Sigmoid colon (tissue), 7 donors: ENCODE measurements around the gene POGLUT2. TPM values are rescaled to one million over a fixed set of nuclear protein-coding genes. Genes with fewer than 3 reads are reported as not detected.

Experiments
- DNase-seq: peaks from one replicate; pipeline ENCODE4 v3.0.0-alpha.2; 2019
- H3K27ac ChIP-seq, 4 donors: fragments of 200-600 bp; sonication (generic); one replicate each; pipeline ENCODE4 v1.5.1; 2016 to 2019; ENCODE audit warnings: mild to moderate bottlenecking in 1 of 4
- H3K27me3 ChIP-seq, 3 donors: fragments of 200-600 bp; sonication (generic); one replicate each; pipeline ENCODE4 v1.5.1; 2019; ENCODE audit warnings: mild to moderate bottlenecking in 1 of 3
- H3K36me3 ChIP-seq, 4 donors: fragments of 200-600 bp; sonication (generic); one replicate each; pipeline ENCODE4 v1.5.1; 2016 to 2019
- H3K4me1 ChIP-seq, 4 donors: fragments of 200-600 bp; sonication (generic); one replicate each; pipeline ENCODE4 v1.5.1; 2017 to 2019
- H3K4me3 ChIP-seq, 4 donors: fragments of 200-600 bp; sonication (generic); one replicate each; pipeline ENCODE4 v1.5.1; 2017 to 2019; ENCODE audit warnings: mild to moderate bottlenecking in 2 of 4, moderate library complexity in 1 of 4
- H3K9me3 ChIP-seq, 4 donors: fragments of 200-600 bp in 3 of 4; sonication (generic) in 3 of 4; one replicate each; pipeline versions ENCODE4 v1.5.1 to v1.6.1; 2013 to 2019
- CTCF ChIP-seq, 4 experiments: fragments of 450-650 bp in 3 of 4; fragments of 200-600 bp in 1 of 4; IDR thresholded peaks; one replicate each; pipeline ENCODE4 v1.5.1; 2016 to 2019; ENCODE audit warnings: antibody characterized with exemption in 4 of 4, mild to moderate bottlenecking in 3 of 4, moderate library complexity in 2 of 4
- EP300 ChIP-seq, 4 donors: sonication (generic); formaldehyde crosslinking; IDR thresholded peaks; one replicate each; pipeline ENCODE4 v1.6.1; 2017; ENCODE audit warnings: antibody characterized with exemption in 4 of 4
- POLR2A ChIP-seq, 2 donors: fragments of 450-650 bp; IDR thresholded peaks; one replicate each; pipeline ENCODE4 v1.6.1; 2016; ENCODE audit warnings: antibody characterized with exemption in 2 of 2, mild to moderate bottlenecking in 2 of 2, moderate library complexity in 2 of 2
- POLR2AphosphoS5 ChIP-seq, 4 donors: sonication (generic); formaldehyde crosslinking; IDR thresholded peaks; one replicate each; pipeline ENCODE4 v1.6.1; 2017; ENCODE audit warnings: antibody characterized with exemption in 4 of 4
- whole genome bisulfite sequencing, 2 donors: extraction: QIAGEN DNeasy Blood & Tissue Kit; methylation state at CpG; one replicate each; pipeline ENCODE4 v1.1.7; 2013; 5-methylcytosine and 5-hydroxymethylcytosine counted together
- intact Hi-C: fragments of 100-400 bp; cut with DNase I; formaldehyde crosslinking; loops from one replicate; pipeline ENCODE4 v1.15.1; 2023
- polyA plus RNA-seq, 3 donors: library from polyadenylated mRNA; stranded (reverse); fragments of 200-250 nt; gene quantifications; one replicate each; pipeline ENCODE4 v1.2.3, GENCODE V29; 2013
- total RNA-seq, 4 donors: library from RNA; depleted of rRNA; stranded (reverse); fragments of >200 nt; gene quantifications; one replicate each; pipeline ENCODE4 v1.1.0, GENCODE V29; 2016
- donor health status: healthy with polysubstance abuse.
- donor health status: Bipolar disorder and iron deficiency.
- donor health status: healthy.

Gene POGLUT2
- total and polyA plus RNA-seq, 7 donors = 0.60 to 8.4 (median 3.1) TPM

DNA sequence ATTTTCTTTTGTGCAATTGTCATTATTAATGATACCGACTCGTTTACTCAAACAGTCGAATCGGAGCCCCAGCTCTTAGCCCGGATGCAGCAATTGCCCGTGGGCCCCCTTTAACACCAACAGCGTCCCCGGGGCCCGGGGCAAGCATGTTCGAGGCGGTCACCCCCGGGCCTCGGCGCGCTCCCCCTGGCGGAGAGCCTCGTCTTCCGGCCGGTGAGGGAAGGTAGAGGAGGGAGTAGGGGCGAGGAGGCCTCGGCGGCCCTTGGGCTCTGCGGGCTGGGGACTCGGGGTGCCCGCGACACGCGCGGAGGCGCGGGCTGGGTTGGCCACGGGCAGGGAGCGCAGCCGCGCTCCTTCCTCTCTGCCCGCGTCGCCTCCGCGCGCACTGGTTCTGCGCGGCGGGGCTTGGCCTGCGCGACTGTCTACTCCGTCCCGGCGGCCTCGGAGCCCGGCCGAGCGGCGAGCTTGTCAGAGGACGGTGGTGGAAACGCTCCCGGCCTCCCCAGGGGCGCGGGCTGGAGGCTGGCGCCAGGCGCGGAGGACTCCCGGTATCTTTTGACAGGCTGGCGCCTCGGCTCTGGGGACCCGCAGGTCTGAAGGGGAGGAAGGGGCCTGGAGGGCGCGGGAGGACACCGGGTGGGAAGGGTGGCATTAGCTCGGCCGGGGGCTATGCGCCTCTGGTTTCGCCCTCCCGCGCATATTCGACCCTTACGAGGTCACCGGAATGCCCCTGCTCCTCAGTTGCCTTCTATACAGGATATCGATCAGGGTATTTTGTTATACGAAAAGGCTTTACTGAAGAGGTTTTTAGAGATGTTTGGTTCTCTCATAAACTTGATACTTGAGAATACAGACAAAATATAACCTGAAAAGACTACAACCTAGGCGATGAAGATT is 1.6 kb upstream of the POGLUT2 start:
- TF ChIP-seq CTCF (IDR thresholded peaks at IDR 0.05) (peak; percentile 49 to 68 (median 58)), POLR2AphosphoS5 (IDR thresholded peaks at IDR 0.05) (peak in 2 of 4 donors; percentile 40 to 42), EP300 (IDR thresholded peaks at IDR 0.05) (no peak), POLR2A (IDR thresholded peaks at IDR 0.05) (no peak)
- peak overlapping the region; percentile 84 to 90 (median 84) for H3K27ac ChIP-seq
- peaks cover 0 to 33% (median 23%) of the 10 kb centered on the region in 4 donors for H3K4me1 ChIP-seq
- H3K9me3 ChIP-seq = no peaks in the 10 kb centered on the region
- no peaks in the 10 kb centered on the region for H3K27me3 ChIP-seq
- H3K36me3 ChIP-seq = no peaks in the 10 kb centered on the region
- WGBS, 2 donors = 1% methylated on average over 81 of the region's 81 CpGs
- intact Hi-C loops = loop anchor here (10.0 kb wide), 1 partner anchor 146 kb away; no protein-coding TSS in a partner anchor
- peak; percentile 89 for DNase-seq
- peak overlapping the region; percentile 75 to 91 (median 86) for H3K4me3 ChIP-seq

DNA sequence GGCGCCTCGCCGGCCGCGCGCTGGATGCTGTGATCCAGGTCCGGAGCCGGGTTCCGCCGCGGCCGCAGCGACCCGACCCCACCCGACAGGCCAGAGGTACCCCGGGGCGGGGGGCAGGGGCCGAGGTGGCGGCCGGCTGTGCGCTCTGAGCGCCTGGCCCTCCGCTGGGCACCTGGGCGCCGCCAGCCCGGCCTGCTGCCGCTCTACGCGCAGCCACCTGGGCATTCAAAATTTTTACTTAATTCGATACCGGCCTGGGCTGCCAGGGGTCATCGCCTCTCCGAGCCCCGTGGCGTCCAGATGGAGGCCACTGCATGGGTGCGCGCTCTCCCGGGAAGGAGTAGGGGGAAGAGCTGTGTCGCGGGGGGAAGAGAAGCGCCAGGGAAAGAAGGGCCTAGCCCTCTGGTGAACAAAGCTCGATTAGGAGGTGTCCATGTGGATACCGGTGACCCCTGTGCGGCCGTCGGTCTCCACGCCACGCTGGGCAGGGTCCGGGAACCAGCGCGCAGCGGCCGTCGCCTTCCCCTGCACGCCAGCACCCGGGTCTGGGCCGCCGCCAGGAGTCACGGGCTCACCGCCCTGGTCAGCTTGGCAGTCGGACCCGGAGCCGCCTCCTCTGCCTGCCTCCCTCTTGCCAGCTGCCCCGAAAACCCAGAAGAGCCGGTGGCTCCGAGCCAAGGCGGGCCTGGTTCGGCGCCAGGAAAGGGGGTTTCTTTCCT is 809 bp upstream of the POGLUT2 start:
- Histone ChIP-seq H3K4me1 (peaks cover 0 to 33% (median 23%) of the 10 kb centered on the region in 4 donors), H3K27me3 (no peaks in the 10 kb centered on the region), H3K27ac (peak overlapping the region; percentile 84 to 90 (median 84)), H3K4me3 (peak overlapping the region; percentile 75 to 91 (median 86)), H3K9me3 (no peaks in the 10 kb centered on the region), H3K36me3 (peaks cover 0 to under 1% (median 0%) of the 10 kb centered on the region in 4 donors)
- intact Hi-C loops = loop anchor here (1.0 to 10.0 kb wide), 4 partner anchors 26 to 207 kb away; partner anchors contain the start of genes ERCC5 and TEX30
- WGBS, 2 donors = 0 to 1% methylated on average over 69 of the region's 69 CpGs
- TF ChIP-seq POLR2A (IDR thresholded peaks at IDR 0.05) (no peak), EP300 (IDR thresholded peaks at IDR 0.05) (no peak), CTCF (IDR thresholded peaks at IDR 0.05) (no peak), POLR2AphosphoS5 (IDR thresholded peaks at IDR 0.05) (no peak)
- peak; percentile 69 for DNase-seq

DNA sequence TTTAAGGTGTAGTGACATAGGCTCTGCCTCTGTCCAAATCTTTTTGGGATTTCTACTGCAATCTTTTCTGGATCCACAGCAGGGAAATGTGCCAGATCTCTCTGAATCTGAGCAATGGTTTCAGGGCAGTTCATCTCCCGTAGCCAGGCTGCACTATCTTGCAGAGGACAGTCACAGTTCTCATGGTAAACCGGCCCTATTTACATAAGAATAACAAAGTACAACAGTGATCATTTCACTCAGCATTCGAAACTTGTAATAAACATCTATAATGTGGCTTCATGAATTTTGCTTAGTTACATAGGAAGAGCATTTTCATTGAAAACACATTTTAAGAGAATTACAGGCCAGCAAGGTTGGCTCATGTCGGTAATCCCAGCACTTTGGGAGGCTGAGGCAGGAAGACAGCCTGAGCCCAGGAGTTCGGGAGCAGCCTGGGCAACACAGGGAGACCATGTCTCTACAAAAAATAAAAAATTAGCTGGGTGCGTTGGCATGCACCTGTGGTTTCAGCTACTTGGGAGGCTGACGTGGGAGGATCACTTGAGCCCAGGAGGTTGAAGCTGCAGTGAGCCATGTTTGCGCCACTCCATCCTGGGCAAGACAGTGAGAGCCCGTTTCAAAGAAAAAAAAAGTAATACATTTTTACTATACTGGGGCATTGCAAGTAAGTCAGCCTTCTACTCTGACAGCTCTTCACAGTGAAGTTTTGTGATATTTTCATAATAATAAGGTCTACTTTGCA is 5.0 kb downstream of the POGLUT2 start:
- Histone ChIP-seq H3K36me3 (peaks cover 0 to 48% (median 4%) of the 10 kb centered on the region in 4 donors), H3K9me3 (no peaks in the 10 kb centered on the region), H3K4me1 (peaks cover 0 to 10% (median 6%) of the 10 kb centered on the region in 4 donors), H3K27ac (no peak overlapping the region), H3K4me3 (no peak overlapping the region), H3K27me3 (no peaks in the 10 kb centered on the region)
- WGBS, 2 donors = 89 to 96% methylated on average over 9 of the region's 9 CpGs
- DNase-seq = no peak
- TF ChIP-seq EP300 (IDR thresholded peaks at IDR 0.05) (no peak), POLR2AphosphoS5 (IDR thresholded peaks at IDR 0.05) (no peak), CTCF (IDR thresholded peaks at IDR 0.05) (no peak), POLR2A (IDR thresholded peaks at IDR 0.05) (no peak)
- intact Hi-C loops = no loop called here

GRCh38 chr13:102792396-102792795 is 6.4 kb downstream of the POGLUT2 start:
- WGBS, 2 donors = 87 to 92% methylated on average over 1 of the region's 1 CpG
- DNase-seq = no peak
- H3K9me3 ChIP-seq = no peaks in the 10 kb centered on the region
- no peaks in the 10 kb centered on the region for H3K27me3 ChIP-seq
- intact Hi-C loops = no loop called here
- no peak for TF ChIP-seq CTCF (IDR thresholded peaks at IDR 0.05)
- TF ChIP-seq EP300 (IDR thresholded peaks at IDR 0.05) = no peak
- TF ChIP-seq POLR2A (IDR thresholded peaks at IDR 0.05) = no peak
- TF ChIP-seq POLR2AphosphoS5 (IDR thresholded peaks at IDR 0.05) = no peak
- peaks cover 0 to 60% (median 4%) of the 10 kb centered on the region in 4 donors for H3K36me3 ChIP-seq
- H3K27ac ChIP-seq = no peak overlapping the region
- no peaks in the 10 kb centered on the region for H3K4me1 ChIP-seq
- H3K4me3 ChIP-seq = no peak overlapping the region
